Dermis microvascular lymphatic vessel endothelial cell (primary cell): ENCODE measurements around the gene PI4KB. TPM values are rescaled to one million over a fixed set of nuclear protein-coding genes. Genes with fewer than 3 reads are reported as not detected.
A peak's percentile ranks its signal among the peaks of the same experiment; 100 is the strongest.
"Not testable (repeated sequence)": the region's sequence is repeated elsewhere in the genome, so short reads cannot be mapped to it uniquely, and the experiment has no call there.

Experiments used
- DNase-seq, 2 donors: peaks; one replicate each; pipeline versions ENCODE4 v3.0.0 to v3.0.0-alpha.2; 2010; ENCODE audit warnings: low read depth in 2 of 2
- total RNA-seq: library from RNA; depleted of rRNA; stranded (reverse); fragments of >200 nt; gene quantifications from 2 replicates; pipeline ENCODE4 v1.2.1, GENCODE V29; 2014

Gene PI4KB
- total RNA-seq, 1 donor from 2014 or later, result 29.7 TPM

DNA sequence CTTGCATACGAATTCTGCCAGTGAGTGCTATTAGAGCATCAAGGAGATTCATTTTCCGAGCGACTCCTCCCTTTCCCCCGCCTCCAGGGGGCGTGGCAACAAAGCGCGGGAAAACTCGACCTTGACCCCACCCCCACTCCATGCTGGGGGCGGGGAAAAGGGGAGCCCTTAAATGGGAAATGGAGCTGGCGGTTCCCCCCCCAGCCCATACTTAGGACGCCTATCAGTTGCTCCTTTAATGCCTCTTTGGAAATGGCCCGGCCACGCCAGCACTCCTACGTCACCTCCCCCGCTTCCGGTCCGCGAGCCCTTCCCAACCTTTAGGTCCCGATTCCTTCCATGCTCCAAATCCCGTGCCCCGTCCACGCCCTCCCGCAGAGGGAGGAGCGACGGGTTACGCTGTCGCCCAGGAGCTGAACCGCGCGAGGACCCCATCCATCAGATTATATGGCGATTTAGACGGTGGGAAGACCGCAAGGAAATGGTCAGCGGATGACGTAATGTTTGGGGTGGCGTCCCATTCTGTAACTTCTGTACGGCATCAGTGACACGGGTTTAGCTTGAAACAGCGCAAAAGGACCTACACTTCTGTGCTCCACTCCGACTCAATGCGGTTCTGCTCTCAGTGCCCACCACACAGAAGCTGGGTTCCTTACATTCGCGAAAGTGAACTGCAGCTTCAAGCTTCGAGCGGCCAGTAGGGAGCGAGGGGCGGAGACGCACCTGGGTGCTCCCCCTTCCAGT is 45.8 kb downstream of the PI4KB start:
- DNase-seq, result peak; percentile 92 to 98

- DNase-seq, result no peak
These were observed 50.0 kb downstream of the PI4KB start for GRCh38 chr1:151277249-151277648.

GRCh38 chr1:151275341-151275740 is 51.9 kb downstream of the PI4KB start:
- not testable (repeated sequence) for DNase-seq

DNA sequence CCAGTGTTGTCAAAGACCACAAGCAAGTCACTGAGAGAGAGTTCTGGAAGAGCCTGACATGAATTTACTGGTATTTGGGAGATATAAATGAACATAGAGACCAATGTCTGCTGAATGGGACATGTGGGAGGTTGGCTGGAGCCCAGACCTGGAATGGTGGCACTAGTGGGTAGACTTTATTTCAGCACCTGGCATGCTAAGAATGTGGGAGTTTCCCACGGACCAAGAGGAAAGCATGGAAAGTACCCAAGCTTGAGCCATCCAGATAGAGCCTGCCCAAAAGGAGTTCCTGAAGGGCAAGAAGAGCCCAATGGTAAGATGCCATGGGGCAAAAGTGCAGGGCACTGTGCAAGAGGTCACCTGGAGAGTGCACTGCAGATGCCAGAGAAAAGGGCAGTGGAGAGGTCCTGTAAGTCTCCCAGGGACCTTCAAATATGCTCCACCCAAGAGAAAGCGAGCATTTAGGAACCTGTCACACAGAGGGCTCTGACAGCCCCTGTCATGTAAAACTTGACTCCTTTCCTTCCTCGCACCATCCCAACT is 53.2 kb downstream of the PI4KB start:
- DNase-seq, result no peak

GRCh38 chr1:151267760-151268159 is 59.5 kb downstream of the PI4KB start:
- no peak for DNase-seq

DNA sequence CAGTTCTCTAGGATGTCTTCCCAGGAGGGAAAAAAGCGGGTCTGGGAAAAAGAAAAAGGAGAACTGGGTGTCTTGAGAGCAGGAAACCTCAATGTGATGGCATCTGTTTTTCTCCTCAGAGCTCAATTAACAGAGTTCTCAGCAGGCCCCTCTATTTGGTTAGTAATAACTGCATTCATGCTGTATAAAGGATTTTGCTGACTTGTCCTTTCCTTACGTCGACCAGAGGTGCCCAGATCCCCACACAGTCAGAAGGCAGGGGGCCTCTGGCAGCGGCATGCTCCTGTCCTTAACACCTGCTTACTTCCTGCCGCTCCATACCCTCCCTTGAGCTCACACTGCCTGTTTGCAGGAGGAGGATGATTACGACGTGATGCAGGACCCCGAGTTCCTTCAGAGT is 60.4 kb downstream of the PI4KB start:
- DNase-seq, result no peak

DNA sequence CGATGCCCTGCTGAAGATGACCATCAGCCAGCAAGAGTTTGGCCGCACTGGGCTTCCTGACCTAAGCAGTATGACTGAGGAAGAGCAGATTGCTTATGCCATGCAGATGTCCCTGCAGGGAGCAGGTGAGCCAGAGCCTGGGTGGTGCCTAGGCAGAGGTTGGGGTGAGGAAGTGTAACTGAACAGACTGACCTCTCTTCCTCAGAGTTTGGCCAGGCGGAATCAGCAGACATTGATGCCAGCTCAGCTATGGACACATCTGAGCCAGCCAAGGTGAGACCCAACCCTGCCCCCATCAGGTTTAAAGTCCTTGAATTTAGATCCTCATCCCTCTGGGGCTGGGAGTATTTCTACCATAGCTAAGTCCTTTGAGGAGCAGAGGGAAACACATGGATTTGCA is 60.9 kb downstream of the PI4KB start:
- DNase-seq, result no peak

- no peak for DNase-seq
These were observed 61.6 kb downstream of the PI4KB start for GRCh38 chr1:151265446-151266236.

GRCh38 chr1:151259351-151259750 is 67.9 kb downstream of the PI4KB start:
- no peak for DNase-seq

GRCh38 chr1:151255381-151255780 is 71.8 kb downstream of the PI4KB start:
- DNase-seq, result peak in 1 of 2 donors; percentile 12

GRCh38 chr1:151254217-151255213 is 72.7 kb downstream of the PI4KB start, which contains the start of gene PSMD4:
Gene PSMD4 (plus strand): TSS chr1:151254734. CDS start chr1:151254783, 49 bp downstream.
- peak; percentile 93 to 98 for DNase-seq

- DNase-seq, result peak; percentile 80 to 88
These were observed 75.4 kb downstream of the PI4KB start for GRCh38 chr1:151251656-151252470.

DNA sequence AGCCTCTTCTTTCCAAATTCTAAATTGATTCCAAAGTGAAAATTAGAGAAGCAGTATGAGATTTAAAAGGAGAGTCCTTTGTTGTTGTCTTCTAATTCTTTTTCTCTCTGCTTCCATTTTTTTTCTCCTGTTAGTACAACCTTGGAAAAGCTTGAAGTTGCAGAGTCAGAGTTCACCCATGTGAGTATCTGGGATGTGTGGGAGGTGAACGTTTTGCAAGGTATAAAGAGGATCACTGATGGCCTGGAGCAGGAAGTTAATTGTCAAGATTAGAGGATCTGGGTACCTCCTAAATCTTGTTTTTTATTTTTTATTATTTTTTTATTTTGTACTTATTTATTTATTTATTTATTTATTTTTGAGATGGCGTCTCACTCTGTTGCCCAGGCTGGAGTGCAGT is 80.4 kb downstream of the PI4KB start:
- no peak for DNase-seq

DNA sequence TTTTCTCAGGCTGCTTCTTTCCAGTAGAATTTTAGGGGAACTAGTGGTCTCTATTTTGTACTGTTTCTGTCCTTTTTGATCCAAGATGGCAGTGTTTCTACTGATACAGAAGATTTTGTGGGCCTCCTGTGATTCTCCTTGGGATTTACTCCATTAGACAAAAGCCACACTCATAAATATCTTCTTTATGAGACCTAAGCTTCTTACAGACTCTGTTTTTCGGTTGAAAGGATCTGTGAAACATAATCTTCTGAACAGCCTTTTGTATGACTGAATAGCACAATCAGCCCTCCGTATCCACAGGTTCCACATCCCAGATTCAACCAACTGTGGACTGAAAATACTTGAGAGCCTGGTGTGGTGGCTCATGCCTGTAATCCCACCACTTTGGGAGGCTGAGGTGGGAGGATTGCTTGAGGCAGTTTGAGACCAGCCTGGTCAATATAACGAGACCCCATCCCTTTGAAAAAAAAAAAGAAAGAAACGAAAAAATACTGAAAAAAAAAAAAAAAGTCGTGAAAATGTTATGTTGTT is 83.5 kb downstream of the PI4KB start:
- DNase-seq, result no peak

DNA sequence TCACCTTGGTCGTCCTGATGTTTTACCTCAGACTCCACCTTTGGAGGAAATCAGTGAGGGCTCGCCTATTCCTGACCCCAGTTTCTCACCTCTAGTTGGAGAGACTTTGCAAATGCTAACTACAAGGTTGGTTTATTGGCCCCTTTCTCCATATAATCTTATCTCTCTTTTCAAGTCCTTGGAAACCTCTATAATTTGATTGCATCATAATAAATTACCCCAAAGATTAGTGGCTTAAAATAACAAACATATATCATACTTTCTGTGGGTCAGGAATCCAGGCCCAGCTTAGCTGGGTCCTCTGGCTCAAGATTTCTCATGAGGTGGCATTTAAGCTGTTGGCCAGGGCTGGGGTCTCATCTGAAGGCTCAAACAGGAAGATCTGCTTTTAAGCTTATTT is 84.8 kb downstream of the PI4KB start:
- no peak for DNase-seq

Other genes starting within 250 kb of the PI4KB start
- gene SEMA6C, start 180.8 kb downstream of the PI4KB start, total RNA-seq, result 3.1 and 6.2 TPM in 2 replicates
- gene TNFAIP8L2, start 170.8 kb downstream of the PI4KB start, total RNA-seq, result 0.13 TPM in 1 of 2 replicates, not detected in the other
- 3.2 and 3.5 TPM in 2 replicates for gene LYSMD1, start 161.5 kb downstream of the PI4KB start, total RNA-seq
- 16.7 and 17.5 TPM in 2 replicates for gene SCNM1, start 161.3 kb downstream of the PI4KB start, total RNA-seq
- 0.25 TPM in 1 of 2 replicates, not detected in the other for gene TMOD4, start 151.4 kb downstream of the PI4KB start, total RNA-seq
- 40.8 and 42.1 TPM in 2 replicates for gene VPS72, start 137.2 kb downstream of the PI4KB start, total RNA-seq
- 32.6 and 44.3 TPM in 2 replicates for gene PIP5K1A, start 128.9 kb downstream of the PI4KB start, total RNA-seq
- 192 and 200 TPM in 2 replicates for gene PSMD4, start 72.7 kb downstream of the PI4KB start, total RNA-seq
- gene ZNF687, start 45.1 kb downstream of the PI4KB start, total RNA-seq, result 5.8 and 9.7 TPM in 2 replicates
- 40.7 and 48.7 TPM in 2 replicates for gene RFX5, start 19.8 kb upstream of the PI4KB start, total RNA-seq
- 0.13 and 0.25 TPM in 2 replicates for gene SELENBP1, start 45.3 kb upstream of the PI4KB start, total RNA-seq
- gene PSMB4, start 72.2 kb upstream of the PI4KB start, total RNA-seq, result 435 and 447 TPM in 2 replicates
- 8.7 and 18.0 TPM in 2 replicates for gene POGZ, start 132.1 kb upstream of the PI4KB start, total RNA-seq
- gene CGN, start 184.0 kb upstream of the PI4KB start, total RNA-seq, result 0.13 TPM in 2 replicates
- gene TUFT1, start 212.9 kb upstream of the PI4KB start, total RNA-seq, result 3.9 TPM in 2 replicates